ENCODE data around the gene MAGEA6. TPM values are rescaled to one million over a fixed set of nuclear protein-coding genes. Genes with fewer than 3 reads are reported as not detected.

MAGEA6 gene
- total RNA-seq, 1 experiment from 2014 or later, result 0.57 TPM

- H3K4me1 ChIP-seq (ENCODE audit: control insufficient read depth, insufficient read depth, low read length), result no peaks in the 10 kb centered on the region
- BruUV-seq (replicated peaks), result no TSS peak
- CTCF ChIA-PET, result no interaction called here
- H3K27ac ChIP-seq (ENCODE audit: low read length), result no peak overlapping the region
- H3K36me3 ChIP-seq (ENCODE audit: control insufficient read depth, insufficient read depth, low read length), result no peaks in the 10 kb centered on the region
- intact Hi-C loops (cut with micrococcal nuclease; ENCODE audit: unreplicated experiment) (loop anchor here (10.0 kb wide), 1 partner anchor 1104 kb away; the partner anchor contains the start of gene FATE1), in situ Hi-C loops (cut with HindIII; ENCODE audit: low pct_unique_long_range_greater_than_20kb, low sequenced_read_pairs) (loop anchor here (25.0 kb wide), 1 partner anchor 181 kb away; the partner anchor contains the start of gene GABRQ)
- peaks cover 2% of the 10 kb centered on the region; the same call in 1 of the 2 replicates for H3K27me3 ChIP-seq (ENCODE audit: control insufficient read depth, insufficient read depth, low read length)
- DNase-seq (ENCODE audit: low read depth, low spot score), result no peak
- POLR2A ChIA-PET, result no interaction called here
- no peak for ATAC-seq
- no peak overlapping the region for H3K4me3 ChIP-seq (ENCODE audit: low read depth in 2 of 2, low read length in 2 of 2)
- H3K9me3 ChIP-seq (ENCODE audit: control insufficient read depth, insufficient read depth, low read depth, low read length), result no peaks in the 10 kb centered on the region
- no peak for TF ChIP-seq CTCF (IDR thresholded peaks at IDR 0.05)
- TF ChIP-seq SIN3A (IDR thresholded peaks at IDR 0.05; ENCODE audit: borderline replicate concordance, insufficient read depth, low read depth, low read length), result no peak
- no peak for TF ChIP-seq REST (IDR thresholded peaks at IDR 0.05; ENCODE audit: insufficient read depth in 1 of 2, low read depth in 2 of 2, low read length in 1 of 2)
- TF ChIP-seq TCF7L2 (IDR thresholded peaks at IDR 0.05; ENCODE audit: low read depth, low read length), result no peak
- TF ChIP-seq POLR2AphosphoS5 (IDR thresholded peaks at IDR 0.05; ENCODE audit: low read depth, low read length), result no peak
These were observed 48.9 kb upstream of the MAGEA6 start for GRCh38 chrX:152818356-152818755.

- H3K27ac ChIP-seq (ENCODE audit: low read length), result no peak overlapping the region
- ATAC-seq (peak; percentile 85), DNase-seq (ENCODE audit: low read depth, low spot score) (no peak)
- no peaks in the 10 kb centered on the region for H3K9me3 ChIP-seq (ENCODE audit: control insufficient read depth, insufficient read depth, low read depth, low read length)
- no peak overlapping the region for H3K4me3 ChIP-seq (ENCODE audit: low read depth in 2 of 2, low read length in 2 of 2)
- TF ChIP-seq CTCF (IDR thresholded peaks at IDR 0.05) (peak; percentile 75), SIN3A (IDR thresholded peaks at IDR 0.05; ENCODE audit: borderline replicate concordance, insufficient read depth, low read depth, low read length) (no peak)
- intact Hi-C loops (cut with micrococcal nuclease; ENCODE audit: unreplicated experiment) (loop anchor here (2.0 to 10.0 kb wide), 3 partner anchors 174 to 1102 kb away; partner anchors contain the start of gene FATE1), in situ Hi-C loops (cut with HindIII; ENCODE audit: low pct_unique_long_range_greater_than_20kb, low sequenced_read_pairs) (loop anchor here (25.0 kb wide), 1 partner anchor 180 kb away; the partner anchor contains the start of gene GABRQ)
- no peaks in the 10 kb centered on the region for H3K36me3 ChIP-seq (ENCODE audit: control insufficient read depth, insufficient read depth, low read length)
- ChIA-PET POLR2A (no interaction called here), CTCF (interaction anchor here (0.7 kb wide), 1 partner anchor 174 kb away, joined by 4 read pairs; no protein-coding TSS in a partner anchor)
- no peaks in the 10 kb centered on the region for H3K4me1 ChIP-seq (ENCODE audit: control insufficient read depth, insufficient read depth, low read length)
- BruUV-seq (replicated peaks), result no TSS peak
- no peaks in the 10 kb centered on the region; the same call in 1 of the 2 replicates for H3K27me3 ChIP-seq (ENCODE audit: control insufficient read depth, insufficient read depth, low read length)
These were observed 47.7 kb upstream of the MAGEA6 start for GRCh38 chrX:152817078-152817764.
